ENCODE results near the gene ENOX1.
A peak's percentile ranks its signal among the peaks of the same experiment; 100 is the strongest.

ENOX1 gene

GRCh38 chr13:43697323-43697722 is 89.4 kb downstream of the ENOX1 start:
- DNase-seq (no peak), ATAC-seq (replicated peaks) (no peak)
- Mint-ChIP-seq H3K27me3 (peaks cover 0 to 18% of the 10 kb centered on the region in 2 donors), H3K27ac (no peak overlapping the region), H3K4me1 (ENCODE audit: low read depth in 2 of 2) (no peaks in the 10 kb centered on the region), H3K4me3 (no peak overlapping the region), H3K36me3 (ENCODE audit: insufficient read depth) (no peaks in the 10 kb centered on the region), H3K9me3 (no peaks in the 10 kb centered on the region)

- Mint-ChIP-seq H3K4me3 (no peak overlapping the region), H3K9me3 (no peaks in the 10 kb centered on the region), H3K27ac (no peak overlapping the region), H3K4me1 (ENCODE audit: low read depth in 2 of 2) (no peaks in the 10 kb centered on the region), H3K36me3 (ENCODE audit: insufficient read depth) (no peaks in the 10 kb centered on the region), H3K27me3 (peaks cover 0 to 18% of the 10 kb centered on the region in 2 donors)
- DNase-seq: no peak
- no peak for ATAC-seq (replicated peaks)
Measured at GRCh38 chr13:43694146-43694664, 92.6 kb downstream of the ENOX1 start.

DNA sequence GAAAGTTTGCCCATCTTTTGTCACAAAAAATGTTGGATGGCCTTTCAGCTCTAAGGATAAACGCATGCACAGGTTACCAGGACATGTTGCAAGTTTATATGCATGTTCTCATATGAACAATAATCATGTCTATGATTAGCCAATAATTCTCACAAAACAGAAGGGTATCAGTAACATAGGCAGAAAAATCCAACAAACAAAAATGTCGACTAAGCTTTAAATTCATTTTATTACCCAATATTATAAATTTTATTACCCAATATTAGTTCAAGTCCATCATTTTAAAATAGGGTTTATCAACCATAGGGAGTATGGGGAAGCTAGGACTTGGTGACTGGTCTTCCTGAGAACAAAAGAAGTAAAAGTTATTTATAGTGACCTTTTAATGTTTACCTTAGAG is 93.1 kb downstream of the ENOX1 start:
- no peak overlapping the region for H3K4me3 Mint-ChIP-seq
- peaks cover 0 to 18% of the 10 kb centered on the region in 2 donors for H3K27me3 Mint-ChIP-seq
- H3K36me3 Mint-ChIP-seq (ENCODE audit: insufficient read depth): no peaks in the 10 kb centered on the region
- ATAC-seq (replicated peaks): no peak
- no peaks in the 10 kb centered on the region for H3K4me1 Mint-ChIP-seq (ENCODE audit: low read depth in 2 of 2)
- no peak overlapping the region for H3K27ac Mint-ChIP-seq
- no peaks in the 10 kb centered on the region for H3K9me3 Mint-ChIP-seq
- DNase-seq: no peak

- no peak overlapping the region for H3K4me3 Mint-ChIP-seq
- no peak for DNase-seq
- H3K27me3 Mint-ChIP-seq: no peaks in the 10 kb centered on the region
- ATAC-seq (replicated peaks): no peak
- H3K27ac Mint-ChIP-seq: no peak overlapping the region
- H3K36me3 Mint-ChIP-seq (ENCODE audit: insufficient read depth): no peaks in the 10 kb centered on the region
- H3K9me3 Mint-ChIP-seq: no peaks in the 10 kb centered on the region
- H3K4me1 Mint-ChIP-seq (ENCODE audit: low read depth in 2 of 2): no peaks in the 10 kb centered on the region
Measured at GRCh38 chr13:43688227-43688907, 98.4 kb downstream of the ENOX1 start.

- DNase-seq: no peak
- no peaks in the 10 kb centered on the region for H3K27me3 Mint-ChIP-seq
- no peak for ATAC-seq (replicated peaks)
- H3K27ac Mint-ChIP-seq: no peak overlapping the region
- no peaks in the 10 kb centered on the region for H3K36me3 Mint-ChIP-seq (ENCODE audit: insufficient read depth)
- H3K4me1 Mint-ChIP-seq (ENCODE audit: low read depth in 2 of 2): no peaks in the 10 kb centered on the region
- H3K9me3 Mint-ChIP-seq: peaks cover 0 to 1% of the 10 kb centered on the region in 2 donors
- no peak overlapping the region for H3K4me3 Mint-ChIP-seq
Measured at GRCh38 chr13:43687038-43687437, 99.7 kb downstream of the ENOX1 start.

- H3K27ac Mint-ChIP-seq: no peak overlapping the region
- H3K27me3 Mint-ChIP-seq: no peaks in the 10 kb centered on the region
- DNase-seq (no peak), ATAC-seq (replicated peaks) (no peak)
- no peak overlapping the region for H3K4me3 Mint-ChIP-seq
- no peaks in the 10 kb centered on the region for H3K36me3 Mint-ChIP-seq (ENCODE audit: insufficient read depth)
- H3K9me3 Mint-ChIP-seq: peaks cover 0 to 1% of the 10 kb centered on the region in 2 donors
- no peaks in the 10 kb centered on the region for H3K4me1 Mint-ChIP-seq (ENCODE audit: low read depth in 2 of 2)
Measured at GRCh38 chr13:43686557-43686956, 100.2 kb downstream of the ENOX1 start.

DNA sequence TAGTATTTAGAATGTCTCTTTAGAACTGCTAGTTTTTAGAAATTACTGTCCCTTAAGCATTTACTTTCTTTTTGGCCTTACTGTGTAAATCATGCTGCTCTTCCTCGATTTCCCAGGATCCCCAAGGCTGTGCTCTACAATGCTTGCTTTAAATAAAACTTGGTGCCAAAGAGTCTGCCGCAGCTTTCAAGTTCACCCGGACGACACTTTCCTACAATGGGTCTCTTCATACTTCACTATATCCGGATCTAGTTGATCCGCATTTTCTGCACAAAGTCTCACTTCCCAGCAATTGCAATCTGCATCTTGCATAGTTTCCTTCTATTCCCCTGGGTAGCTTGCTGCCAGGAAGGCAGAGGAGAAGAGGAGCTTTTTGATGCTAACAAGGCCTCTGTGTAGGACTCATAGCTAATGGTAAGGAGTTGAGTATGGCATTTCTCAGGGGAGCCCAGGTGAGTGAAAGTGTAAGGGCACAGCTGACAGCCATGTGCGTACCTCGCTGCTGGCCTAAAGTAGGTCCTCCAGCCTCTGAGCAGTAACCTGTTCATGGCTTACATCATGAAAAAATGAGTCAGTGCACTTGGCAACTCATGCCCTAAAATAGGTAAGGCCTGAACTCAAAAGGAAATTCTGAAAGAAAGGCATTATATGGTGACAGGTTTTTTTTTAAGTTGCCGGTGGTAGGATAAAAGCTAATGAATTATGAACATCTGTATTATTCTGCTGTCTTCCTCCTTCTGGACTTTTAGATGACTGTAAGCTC is 101.6 kb downstream of the ENOX1 start:
- DNase-seq: no peak
- ATAC-seq (replicated peaks): no peak
- Mint-ChIP-seq H3K9me3 (peaks cover 0 to 1% of the 10 kb centered on the region in 2 donors), H3K27me3 (no peaks in the 10 kb centered on the region), H3K36me3 (ENCODE audit: insufficient read depth) (no peaks in the 10 kb centered on the region), H3K4me3 (no peak overlapping the region), H3K27ac (no peak overlapping the region), H3K4me1 (ENCODE audit: low read depth in 2 of 2) (no peaks in the 10 kb centered on the region)

- Mint-ChIP-seq H3K4me3 (no peak overlapping the region), H3K27me3 (no peaks in the 10 kb centered on the region), H3K4me1 (ENCODE audit: low read depth in 2 of 2) (no peaks in the 10 kb centered on the region), H3K9me3 (peaks cover 0 to 1% of the 10 kb centered on the region in 2 donors), H3K36me3 (ENCODE audit: insufficient read depth) (no peaks in the 10 kb centered on the region), H3K27ac (no peak overlapping the region)
- ATAC-seq (replicated peaks) (no peak), DNase-seq (no peak)
Measured at GRCh38 chr13:43682701-43683100, 104.1 kb downstream of the ENOX1 start.

GRCh38 chr13:43676320-43676719 is 110.5 kb downstream of the ENOX1 start:
- no peak for ATAC-seq (replicated peaks)
- no peaks in the 10 kb centered on the region for H3K9me3 Mint-ChIP-seq
- no peaks in the 10 kb centered on the region for H3K4me1 Mint-ChIP-seq (ENCODE audit: low read depth in 2 of 2)
- no peaks in the 10 kb centered on the region for H3K36me3 Mint-ChIP-seq (ENCODE audit: insufficient read depth)
- H3K27ac Mint-ChIP-seq: no peak overlapping the region
- H3K27me3 Mint-ChIP-seq: peaks cover 2 to 9% of the 10 kb centered on the region in 2 donors
- no peak for DNase-seq
- H3K4me3 Mint-ChIP-seq: no peak overlapping the region

DNA sequence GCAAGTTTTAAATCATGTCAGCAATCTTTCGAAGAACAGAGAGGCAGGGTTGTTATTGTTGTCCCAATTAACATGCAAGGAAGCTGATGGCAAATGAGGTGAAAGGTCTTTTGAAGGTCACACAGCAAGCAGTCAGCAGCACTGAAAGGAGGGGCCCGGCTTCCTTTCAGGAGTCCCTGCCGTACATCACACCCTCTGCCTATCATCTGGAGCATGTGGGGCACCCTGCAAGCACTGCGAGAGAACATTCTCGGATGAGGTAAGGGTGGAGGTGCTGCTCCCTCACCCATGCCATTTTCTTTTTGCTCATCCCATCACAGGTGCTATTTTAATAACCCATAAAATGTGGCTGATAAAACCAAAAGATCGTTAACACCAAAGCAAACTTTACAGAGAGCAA is 111.2 kb downstream of the ENOX1 start:
- Mint-ChIP-seq H3K27me3 (peaks cover 9 to 14% of the 10 kb centered on the region in 2 donors), H3K4me1 (ENCODE audit: low read depth in 2 of 2) (no peaks in the 10 kb centered on the region), H3K27ac (no peak overlapping the region), H3K4me3 (no peak overlapping the region), H3K9me3 (no peaks in the 10 kb centered on the region), H3K36me3 (ENCODE audit: insufficient read depth) (no peaks in the 10 kb centered on the region)
- DNase-seq (no peak), ATAC-seq (replicated peaks) (no peak)

DNA sequence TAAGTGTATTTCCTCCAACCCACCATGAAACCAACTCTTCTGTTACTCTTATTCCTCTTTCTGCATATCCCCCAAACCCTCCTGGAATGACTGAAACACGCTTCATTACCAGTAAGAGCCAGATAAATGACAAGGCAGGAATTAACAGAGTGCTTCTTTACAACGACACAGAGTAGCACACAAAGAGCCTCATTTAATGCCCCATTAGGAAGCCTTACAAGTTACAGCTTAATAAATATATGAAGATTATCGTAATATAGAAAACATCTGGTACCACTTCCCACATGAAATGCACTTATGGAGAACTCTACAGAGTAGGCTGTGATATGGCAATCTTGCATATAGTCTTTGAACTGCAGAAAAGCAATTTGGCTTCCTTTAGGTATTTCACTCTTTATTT is 116.8 kb downstream of the ENOX1 start:
- Mint-ChIP-seq H3K27me3 (peaks cover 9 to 14% of the 10 kb centered on the region in 2 donors), H3K4me3 (no peak overlapping the region), H3K9me3 (no peaks in the 10 kb centered on the region), H3K4me1 (ENCODE audit: low read depth in 2 of 2) (peaks cover 3% of the 10 kb centered on the region in 2 donors), H3K27ac (no peak overlapping the region), H3K36me3 (ENCODE audit: insufficient read depth) (no peaks in the 10 kb centered on the region)
- ATAC-seq (replicated peaks) (no peak), DNase-seq (no peak)

- no peak overlapping the region for H3K4me3 Mint-ChIP-seq
- no peaks in the 10 kb centered on the region for H3K9me3 Mint-ChIP-seq
- peaks cover 3 to 7% of the 10 kb centered on the region in 2 donors for H3K4me1 Mint-ChIP-seq (ENCODE audit: low read depth in 2 of 2)
- DNase-seq (no peak), ATAC-seq (replicated peaks) (no peak)
- H3K27me3 Mint-ChIP-seq: peaks cover 9 to 13% of the 10 kb centered on the region in 2 donors
- H3K36me3 Mint-ChIP-seq (ENCODE audit: insufficient read depth): no peaks in the 10 kb centered on the region
- H3K27ac Mint-ChIP-seq: no peak overlapping the region
Measured at GRCh38 chr13:43669101-43669500, 117.7 kb downstream of the ENOX1 start.

GRCh38 chr13:43666403-43666802 is 120.4 kb downstream of the ENOX1 start:
- peaks cover 6 to 8% of the 10 kb centered on the region in 2 donors for H3K27me3 Mint-ChIP-seq
- no peak for ATAC-seq (replicated peaks)
- peaks cover 3 to 7% of the 10 kb centered on the region in 2 donors for H3K4me1 Mint-ChIP-seq (ENCODE audit: low read depth in 2 of 2)
- no peak for DNase-seq
- no peak overlapping the region for H3K27ac Mint-ChIP-seq
- no peaks in the 10 kb centered on the region for H3K9me3 Mint-ChIP-seq
- H3K4me3 Mint-ChIP-seq: no peak overlapping the region
- H3K36me3 Mint-ChIP-seq (ENCODE audit: insufficient read depth): no peaks in the 10 kb centered on the region

DNA sequence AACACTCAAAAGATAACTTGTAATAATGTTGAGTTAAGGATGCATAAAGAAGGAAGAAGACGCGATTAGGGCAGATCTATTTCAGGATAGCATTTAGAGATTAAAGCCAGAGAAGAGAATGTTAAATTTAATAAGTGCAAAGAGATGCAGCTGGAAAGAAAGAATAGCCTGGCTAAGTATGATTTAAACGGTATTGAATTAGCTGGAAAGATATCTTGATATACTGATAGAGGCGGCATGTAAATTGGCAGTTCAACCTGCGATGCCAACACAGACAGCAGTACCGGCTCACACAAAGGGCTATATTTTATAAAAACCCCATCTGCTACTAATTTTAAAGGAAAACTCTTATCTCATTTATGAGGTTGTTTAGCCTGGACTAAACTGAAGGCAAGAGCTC is 121.4 kb downstream of the ENOX1 start:
- DNase-seq (no peak), ATAC-seq (replicated peaks) (no peak)
- H3K27me3 Mint-ChIP-seq: no peaks in the 10 kb centered on the region
- no peaks in the 10 kb centered on the region for H3K36me3 Mint-ChIP-seq (ENCODE audit: insufficient read depth)
- H3K4me3 Mint-ChIP-seq: no peak overlapping the region
- H3K4me1 Mint-ChIP-seq (ENCODE audit: low read depth in 2 of 2): peaks cover 3 to 7% of the 10 kb centered on the region in 2 donors
- no peaks in the 10 kb centered on the region for H3K9me3 Mint-ChIP-seq
- H3K27ac Mint-ChIP-seq: peak overlapping the region; percentile 1 to 32
